A549 (cell line): ENCODE results near the gene OR2T10.

Experiments used
- CTCF ChIP-seq: fragments of >200 bp; sonication (Bioruptor Twin); formaldehyde crosslinking; IDR thresholded peaks from 3 replicates; pipeline ENCODE4 v1.5.1; 2016
- POLR2A ChIP-seq: IDR thresholded peaks from 2 replicates; pipeline ENCODE4 v1.6.1; 2012; ENCODE audit warnings: mild to moderate bottlenecking, low read length

- no peak for TF ChIP-seq POLR2A
- no peak for TF ChIP-seq CTCF
These were observed 7.4 kb downstream of the OR2T10 start for GRCh38 chr1:248590055-248590454.
